ENCODE results near the gene SCAPER.
"Not testable (repeated sequence)": the region's sequence is repeated elsewhere in the genome, so short reads cannot be mapped to it uniquely, and the experiment has no call there.

Gene SCAPER

GRCh38 chr15:76431971-76432370 lies 473.2 kb downstream of the SCAPER start:
- Mint-ChIP-seq H3K4me3 (no peak overlapping the region), H3K36me3 (ENCODE audit: insufficient read depth) (peaks cover 9% of the 10 kb centered on the region), H3K9me3 (peaks cover 0 to 1% of the 10 kb centered on the region in 2 donors), H3K27ac (peak overlapping the region in 1 of 2 donors; percentile 7), H3K4me1 (ENCODE audit: low read depth in 2 of 2) (no peaks in the 10 kb centered on the region), H3K27me3 (no peaks in the 10 kb centered on the region)
- ATAC-seq (replicated peaks): no peak
- no peak for DNase-seq

GRCh38 chr15:76430711-76431110 lies 474.4 kb downstream of the SCAPER start:
- DNase-seq; H3K36me3 Mint-ChIP-seq (ENCODE audit: insufficient read depth); H3K4me3 Mint-ChIP-seq; H3K27me3 Mint-ChIP-seq; H3K9me3 Mint-ChIP-seq; H3K27ac Mint-ChIP-seq; ATAC-seq (replicated peaks); H3K4me1 Mint-ChIP-seq (ENCODE audit: low read depth in 2 of 2): not testable (repeated sequence)

GRCh38 chr15:76429661-76430060 lies 475.5 kb downstream of the SCAPER start:
- Mint-ChIP-seq H3K27me3 (no peaks in the 10 kb centered on the region), H3K36me3 (ENCODE audit: insufficient read depth) (peaks cover 9% of the 10 kb centered on the region), H3K4me1 (ENCODE audit: low read depth in 2 of 2) (no peaks in the 10 kb centered on the region), H3K27ac (no peak overlapping the region), H3K9me3 (peaks cover 0 to 4% of the 10 kb centered on the region in 2 donors), H3K4me3 (no peak overlapping the region)
- no peak for ATAC-seq (replicated peaks)
- DNase-seq: no peak

- Mint-ChIP-seq H3K9me3 (peaks cover 4 to 10% of the 10 kb centered on the region in 2 donors), H3K27ac (no peak overlapping the region), H3K36me3 (ENCODE audit: insufficient read depth) (peaks cover 9% of the 10 kb centered on the region), H3K4me1 (ENCODE audit: low read depth in 2 of 2) (no peaks in the 10 kb centered on the region), H3K27me3 (no peaks in the 10 kb centered on the region), H3K4me3 (no peak overlapping the region)
- DNase-seq (no peak), ATAC-seq (replicated peaks) (no peak)
These were observed 478.2 kb downstream of the SCAPER start for GRCh38 chr15:76426941-76427340.

- Mint-ChIP-seq H3K27me3 (no peaks in the 10 kb centered on the region), H3K4me3 (no peak overlapping the region), H3K36me3 (ENCODE audit: insufficient read depth) (no peaks in the 10 kb centered on the region), H3K9me3 (peaks cover 0 to 2% of the 10 kb centered on the region in 2 donors), H3K27ac (no peak overlapping the region), H3K4me1 (ENCODE audit: low read depth in 2 of 2) (no peaks in the 10 kb centered on the region)
- DNase-seq (no peak), ATAC-seq (replicated peaks) (no peak)
These were observed 486.6 kb downstream of the SCAPER start for GRCh38 chr15:76418352-76419140.

GRCh38 chr15:76401285-76401684 lies 503.9 kb downstream of the SCAPER start:
- Mint-ChIP-seq H3K9me3 (no peaks in the 10 kb centered on the region), H3K4me1 (ENCODE audit: low read depth in 2 of 2) (no peaks in the 10 kb centered on the region), H3K36me3 (ENCODE audit: insufficient read depth) (peaks cover 5% of the 10 kb centered on the region), H3K4me3 (no peak overlapping the region), H3K27me3 (no peaks in the 10 kb centered on the region), H3K27ac (no peak overlapping the region)
- DNase-seq: no peak
- no peak for ATAC-seq (replicated peaks)

- H3K4me1 Mint-ChIP-seq (ENCODE audit: low read depth in 2 of 2): no peaks in the 10 kb centered on the region
- peaks cover 5% of the 10 kb centered on the region for H3K36me3 Mint-ChIP-seq (ENCODE audit: insufficient read depth)
- H3K27me3 Mint-ChIP-seq: no peaks in the 10 kb centered on the region
- DNase-seq (no peak), ATAC-seq (replicated peaks) (no peak)
- no peak overlapping the region for H3K4me3 Mint-ChIP-seq
- no peaks in the 10 kb centered on the region for H3K9me3 Mint-ChIP-seq
- H3K27ac Mint-ChIP-seq: no peak overlapping the region
These were observed 506.6 kb downstream of the SCAPER start for GRCh38 chr15:76398317-76399104.

- Mint-ChIP-seq H3K27ac (no peak overlapping the region), H3K4me1 (ENCODE audit: low read depth in 2 of 2) (no peaks in the 10 kb centered on the region), H3K9me3 (no peaks in the 10 kb centered on the region), H3K36me3 (ENCODE audit: insufficient read depth) (peaks cover 2% of the 10 kb centered on the region), H3K4me3 (no peak overlapping the region), H3K27me3 (no peaks in the 10 kb centered on the region)
- ATAC-seq (replicated peaks) (no peak), DNase-seq (no peak)
These were observed 511.5 kb downstream of the SCAPER start for GRCh38 chr15:76393614-76394013.

GRCh38 chr15:76391847-76392246 lies 513.3 kb downstream of the SCAPER start:
- H3K9me3 Mint-ChIP-seq: no peaks in the 10 kb centered on the region
- no peak overlapping the region for H3K4me3 Mint-ChIP-seq
- H3K27ac Mint-ChIP-seq: no peak overlapping the region
- no peaks in the 10 kb centered on the region for H3K27me3 Mint-ChIP-seq
- no peak for DNase-seq
- ATAC-seq (replicated peaks): no peak
- no peaks in the 10 kb centered on the region for H3K36me3 Mint-ChIP-seq (ENCODE audit: insufficient read depth)
- no peaks in the 10 kb centered on the region for H3K4me1 Mint-ChIP-seq (ENCODE audit: low read depth in 2 of 2)

GRCh38 chr15:76391309-76391708 lies 513.8 kb downstream of the SCAPER start:
- Mint-ChIP-seq H3K36me3 (ENCODE audit: insufficient read depth) (no peaks in the 10 kb centered on the region), H3K27ac (no peak overlapping the region), H3K27me3 (no peaks in the 10 kb centered on the region), H3K4me3 (no peak overlapping the region), H3K9me3 (no peaks in the 10 kb centered on the region), H3K4me1 (ENCODE audit: low read depth in 2 of 2) (no peaks in the 10 kb centered on the region)
- no peak for ATAC-seq (replicated peaks)
- DNase-seq: no peak

- DNase-seq: no peak
- H3K27ac Mint-ChIP-seq: no peak overlapping the region
- peaks cover under 1% of the 10 kb centered on the region for H3K36me3 Mint-ChIP-seq (ENCODE audit: insufficient read depth)
- H3K27me3 Mint-ChIP-seq: no peaks in the 10 kb centered on the region
- H3K4me1 Mint-ChIP-seq (ENCODE audit: low read depth in 2 of 2): no peaks in the 10 kb centered on the region
- H3K4me3 Mint-ChIP-seq: no peak overlapping the region
- H3K9me3 Mint-ChIP-seq: no peaks in the 10 kb centered on the region
- no peak for ATAC-seq (replicated peaks)
These were observed 514.6 kb downstream of the SCAPER start for GRCh38 chr15:76390571-76390970.

- no peak for ATAC-seq (replicated peaks)
- peaks cover 5% of the 10 kb centered on the region for H3K36me3 Mint-ChIP-seq (ENCODE audit: insufficient read depth)
- no peaks in the 10 kb centered on the region for H3K4me1 Mint-ChIP-seq (ENCODE audit: low read depth in 2 of 2)
- no peaks in the 10 kb centered on the region for H3K9me3 Mint-ChIP-seq
- no peak overlapping the region for H3K4me3 Mint-ChIP-seq
- H3K27ac Mint-ChIP-seq: no peak overlapping the region
- no peak for DNase-seq
- no peaks in the 10 kb centered on the region for H3K27me3 Mint-ChIP-seq
These were observed 518.2 kb downstream of the SCAPER start for GRCh38 chr15:76386926-76387325.

GRCh38 chr15:76386178-76386577 lies 519.0 kb downstream of the SCAPER start:
- no peak for ATAC-seq (replicated peaks)
- Mint-ChIP-seq H3K27ac (no peak overlapping the region), H3K27me3 (no peaks in the 10 kb centered on the region), H3K4me3 (no peak overlapping the region), H3K36me3 (ENCODE audit: insufficient read depth) (peaks cover 5% of the 10 kb centered on the region), H3K4me1 (ENCODE audit: low read depth in 2 of 2) (no peaks in the 10 kb centered on the region), H3K9me3 (no peaks in the 10 kb centered on the region)
- DNase-seq: no peak

- Mint-ChIP-seq H3K36me3 (ENCODE audit: insufficient read depth) (peaks cover 5% of the 10 kb centered on the region), H3K27ac (no peak overlapping the region), H3K27me3 (no peaks in the 10 kb centered on the region), H3K4me3 (no peak overlapping the region), H3K9me3 (no peaks in the 10 kb centered on the region), H3K4me1 (ENCODE audit: low read depth in 2 of 2) (no peaks in the 10 kb centered on the region)
- no peak for ATAC-seq (replicated peaks)
- DNase-seq: no peak
These were observed 520.7 kb downstream of the SCAPER start for GRCh38 chr15:76384409-76384808.
